GM08714 (cell line): ENCODE data around the gene EGFR.

Source experiments
- H3K4me3 ChIP-seq: fragments of 200-500 bp; sonication (Bioruptor generic); 2 replicates; pipeline ENCODE4 v1.5.1; 2014; ENCODE audit warnings: mild to moderate bottlenecking, low read length, inconsistent platforms
- ZNF274 ChIP-seq: IDR thresholded peaks from 2 replicates; pipeline ENCODE4 v1.6.1; 2012; ENCODE audit warnings: mild to moderate bottlenecking, low read depth, low read length

EGFR gene

GRCh38 chr7:55231736-55232280 is 213.0 kb downstream of the EGFR start:
- H3K4me3 ChIP-seq = no peak overlapping the region
- TF ChIP-seq ZNF274 = no peak

GRCh38 chr7:55233001-55233400 is 214.2 kb downstream of the EGFR start:
- H3K4me3 ChIP-seq = no peak overlapping the region
- TF ChIP-seq ZNF274 = no peak

- no peak for TF ChIP-seq ZNF274
- no peak overlapping the region for H3K4me3 ChIP-seq
Measured at GRCh38 chr7:55234408-55234807, 215.6 kb downstream of the EGFR start.

- no peak overlapping the region for H3K4me3 ChIP-seq
- no peak for TF ChIP-seq ZNF274
Measured at GRCh38 chr7:55235115-55235514, 216.3 kb downstream of the EGFR start.

- no peak overlapping the region for H3K4me3 ChIP-seq
- TF ChIP-seq ZNF274 = no peak
Measured at GRCh38 chr7:55235801-55236200, 217.0 kb downstream of the EGFR start.

GRCh38 chr7:55236476-55236875 is 217.7 kb downstream of the EGFR start:
- TF ChIP-seq ZNF274 = no peak
- no peak overlapping the region for H3K4me3 ChIP-seq

GRCh38 chr7:55237156-55237893 is 218.5 kb downstream of the EGFR start:
- no peak for TF ChIP-seq ZNF274
- no peak overlapping the region for H3K4me3 ChIP-seq

- no peak for TF ChIP-seq ZNF274
- H3K4me3 ChIP-seq = no peak overlapping the region
Measured at GRCh38 chr7:55239406-55239805, 220.6 kb downstream of the EGFR start.

GRCh38 chr7:55240418-55241142 is 221.8 kb downstream of the EGFR start:
- H3K4me3 ChIP-seq = no peak overlapping the region
- no peak for TF ChIP-seq ZNF274

- no peak overlapping the region for H3K4me3 ChIP-seq
- TF ChIP-seq ZNF274 = no peak
Measured at GRCh38 chr7:55241958-55242357, 223.1 kb downstream of the EGFR start.

GRCh38 chr7:55242613-55243012 is 223.8 kb downstream of the EGFR start:
- no peak for TF ChIP-seq ZNF274
- no peak overlapping the region for H3K4me3 ChIP-seq

GRCh38 chr7:55244006-55244745 is 225.4 kb downstream of the EGFR start:
- no peak for TF ChIP-seq ZNF274
- no peak overlapping the region for H3K4me3 ChIP-seq

- H3K4me3 ChIP-seq = no peak overlapping the region
- no peak for TF ChIP-seq ZNF274
Measured at GRCh38 chr7:55245271-55245723, 226.5 kb downstream of the EGFR start.

GRCh38 chr7:55246171-55246570 is 227.4 kb downstream of the EGFR start:
- no peak overlapping the region for H3K4me3 ChIP-seq
- TF ChIP-seq ZNF274 = no peak
